GM19328 (cell line): Measurements from ENCODE around the gene SEMA3C.

ENCODE experiments used
- ATAC-seq: cut with Tn5 transposase; IDR thresholded peaks from one replicate; pipeline ENCODE4 v1.9.1; 2021; ENCODE audit warnings: mild to moderate bottlenecking, moderate library complexity; ENCODE audit not compliant: unreplicated experiment

Gene SEMA3C

DNA sequence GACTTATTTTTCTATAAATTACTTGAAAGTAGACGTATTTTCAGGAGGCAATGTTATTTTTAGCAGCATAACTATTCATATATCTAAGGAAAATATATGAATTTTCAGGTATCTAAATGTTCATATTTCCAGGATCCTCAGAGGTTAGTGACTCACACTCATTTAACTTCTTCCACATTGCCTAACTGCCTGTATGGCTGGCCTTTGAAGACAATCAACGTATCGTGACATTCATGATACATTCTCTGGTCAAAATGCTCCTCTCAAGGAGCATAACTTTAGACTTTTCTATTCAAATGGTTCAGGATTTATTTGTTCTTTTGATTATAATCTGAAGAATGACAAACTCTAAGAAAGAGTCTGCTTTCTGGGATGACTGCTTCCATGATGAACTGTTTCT, 89.3 kb downstream of the SEMA3C start:
- no peak for ATAC-seq

DNA sequence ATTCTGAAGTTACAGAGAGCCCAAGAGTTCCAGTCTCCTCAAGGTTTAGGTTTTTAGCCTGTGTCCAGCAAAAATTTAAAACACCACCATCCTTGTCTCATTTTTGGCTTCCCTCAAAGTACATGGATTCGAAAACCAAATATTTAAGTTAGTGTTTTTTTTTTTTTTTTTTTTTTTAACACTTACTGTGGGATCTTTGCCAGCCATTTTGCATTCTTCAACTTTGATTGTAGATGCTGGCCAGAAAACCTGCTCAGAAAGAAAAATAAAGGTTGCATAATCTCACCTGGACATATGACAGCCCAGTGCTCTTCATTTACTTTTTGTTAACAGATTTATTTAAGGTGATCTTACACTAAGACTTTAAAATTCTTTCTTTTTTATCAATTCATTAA, 91.6 kb downstream of the SEMA3C start:
- no peak for ATAC-seq

DNA sequence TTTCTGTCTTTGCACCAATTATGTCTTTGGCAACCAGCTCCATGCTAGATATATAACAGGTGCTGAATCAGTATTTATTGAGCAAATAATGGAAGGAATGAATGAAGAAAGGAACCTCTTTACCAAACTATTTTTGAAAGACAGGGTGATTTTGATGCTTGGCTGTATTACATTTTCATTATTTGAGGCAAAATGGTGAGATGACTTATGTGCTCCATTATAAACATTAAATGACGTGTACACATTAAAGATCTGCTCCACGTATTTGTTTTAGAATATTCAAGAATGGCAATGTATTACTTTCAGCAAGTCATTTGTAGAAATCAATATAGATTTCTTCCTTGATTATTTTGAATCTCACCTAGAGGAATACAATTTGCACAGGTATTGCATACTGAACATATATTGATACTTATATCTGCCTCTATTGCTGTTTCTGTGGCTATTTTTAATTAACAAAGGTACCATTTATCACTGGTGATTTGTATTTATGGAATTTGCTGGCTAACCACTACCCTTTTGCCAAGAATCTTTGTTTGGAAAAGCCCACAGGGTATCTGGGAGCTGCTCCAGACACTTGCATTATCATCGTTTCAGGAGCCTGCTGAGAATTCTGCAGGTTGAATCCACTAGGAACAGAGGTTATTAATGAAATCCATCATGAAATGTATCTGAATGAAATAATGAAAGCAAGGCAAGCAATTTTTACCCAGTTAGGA, 92.2 kb downstream of the SEMA3C start:
- no peak for ATAC-seq

DNA sequence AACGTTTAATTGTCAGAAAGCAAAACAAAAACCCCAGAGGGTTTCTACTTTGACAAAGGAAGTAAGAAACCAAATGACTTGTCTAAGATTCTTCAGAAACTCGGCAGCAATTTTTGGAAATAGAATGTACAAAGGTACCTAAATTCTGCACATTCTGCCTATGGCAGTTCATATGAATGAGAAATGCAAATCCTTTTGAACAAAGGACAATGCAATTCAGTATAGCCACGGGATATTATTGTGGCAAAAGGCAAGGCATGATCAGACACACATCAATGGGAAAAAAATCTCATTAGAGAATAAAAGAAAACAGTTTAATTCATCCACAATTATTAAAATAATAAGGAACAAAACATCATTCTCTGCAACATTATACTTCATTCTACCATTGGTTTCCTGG, 93.4 kb downstream of the SEMA3C start:
- ATAC-seq, result no peak

DNA sequence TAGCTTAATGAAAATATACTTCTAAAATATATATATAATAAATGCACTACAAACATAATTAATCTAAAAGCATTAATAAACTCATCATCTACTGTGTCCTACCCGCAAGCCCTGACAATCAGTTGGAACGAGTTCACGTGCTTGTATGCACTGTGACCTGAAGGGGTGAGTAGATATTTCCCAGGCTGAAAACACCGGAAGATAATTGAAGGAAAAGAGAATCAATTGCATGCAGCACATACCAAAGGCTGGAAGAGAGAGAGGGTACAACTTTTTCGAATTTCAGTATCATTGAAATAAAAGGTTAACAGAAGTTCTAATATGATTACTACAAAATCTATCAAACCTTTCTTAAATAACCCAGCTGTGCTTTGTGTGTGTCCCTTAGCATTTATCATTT, 94.6 kb downstream of the SEMA3C start:
- ATAC-seq, result no peak

DNA sequence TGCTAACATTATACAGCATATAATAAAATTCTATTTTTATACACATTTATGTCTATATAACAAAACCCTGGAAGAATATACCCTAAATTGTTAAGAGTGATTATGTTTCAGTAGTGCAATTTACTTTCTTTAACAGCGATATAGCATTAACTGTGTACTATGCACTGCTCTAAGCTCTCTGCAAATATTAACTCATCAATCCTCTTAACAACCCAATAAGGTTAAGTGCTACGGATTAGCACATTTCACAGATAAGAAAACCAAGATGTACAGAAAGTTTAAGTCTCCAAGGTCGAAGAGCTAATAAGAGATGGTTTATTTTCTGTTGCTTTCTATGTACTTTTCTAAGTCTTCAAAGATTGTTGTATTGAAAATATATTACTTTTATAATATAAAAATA, 95.8 kb downstream of the SEMA3C start:
- no peak for ATAC-seq

DNA sequence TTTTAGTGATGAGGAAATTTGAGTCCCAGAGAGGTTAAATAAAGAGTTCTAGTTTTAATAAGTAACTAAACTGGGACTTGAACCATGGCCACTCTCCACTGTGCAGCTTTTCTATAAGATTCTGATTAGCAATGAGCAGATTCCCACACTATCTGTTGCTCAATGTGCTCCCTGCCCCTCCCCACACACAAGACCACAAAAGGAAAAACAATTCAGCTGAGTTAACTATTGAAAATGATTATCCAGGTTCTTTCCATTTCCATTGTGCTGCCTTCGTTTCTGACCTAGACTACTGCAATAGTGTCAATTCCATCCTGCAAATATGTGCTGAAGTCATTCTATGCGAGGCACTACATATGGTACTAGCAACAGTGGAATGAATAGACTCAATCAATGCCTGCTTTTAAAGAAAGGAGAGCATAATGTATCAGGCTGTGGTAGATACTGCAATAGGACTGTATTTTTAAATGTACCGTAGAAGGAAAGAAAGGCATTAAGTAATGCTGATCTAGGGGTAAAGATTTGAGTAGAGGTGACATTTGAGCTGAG, 97.0 kb downstream of the SEMA3C start:
- no peak for ATAC-seq

DNA sequence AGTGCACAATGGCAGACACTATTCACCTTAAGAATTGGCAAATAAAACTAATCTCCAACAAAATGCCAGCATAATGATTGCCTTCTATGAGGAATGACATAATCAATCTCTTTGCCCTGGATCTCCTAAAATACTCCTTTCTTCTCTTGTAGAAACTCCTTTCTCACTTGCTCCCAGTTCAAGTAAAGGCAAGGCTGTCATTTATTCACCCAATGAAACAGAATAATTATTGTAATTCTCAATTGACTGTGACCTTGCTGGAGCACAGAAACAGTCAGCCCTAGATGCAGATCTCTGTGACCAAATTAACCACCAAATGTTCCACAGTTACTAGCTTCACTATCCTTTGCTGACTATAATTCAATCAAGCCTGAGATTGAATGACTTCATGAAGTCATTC, 99.3 kb downstream of the SEMA3C start:
- ATAC-seq, result no peak

DNA sequence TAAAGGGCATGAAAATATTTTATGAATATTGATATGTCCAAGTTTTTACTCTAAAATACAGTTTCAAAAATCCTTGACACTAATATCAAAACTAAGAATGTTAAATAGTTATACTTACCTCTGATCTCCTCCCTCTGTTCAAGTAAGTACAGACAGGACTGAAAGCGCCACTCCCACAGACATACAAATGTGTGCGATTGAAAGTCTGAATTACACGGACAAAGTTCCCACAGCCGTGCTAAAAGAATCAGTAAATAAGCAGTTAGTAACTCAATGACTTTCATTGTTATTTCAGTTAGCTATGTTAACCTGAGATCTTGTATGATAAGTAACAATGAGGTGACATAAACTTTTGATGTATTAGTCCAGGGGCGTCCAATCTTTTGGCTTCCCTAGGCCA, 100.7 kb downstream of the SEMA3C start:
- ATAC-seq, result no peak

DNA sequence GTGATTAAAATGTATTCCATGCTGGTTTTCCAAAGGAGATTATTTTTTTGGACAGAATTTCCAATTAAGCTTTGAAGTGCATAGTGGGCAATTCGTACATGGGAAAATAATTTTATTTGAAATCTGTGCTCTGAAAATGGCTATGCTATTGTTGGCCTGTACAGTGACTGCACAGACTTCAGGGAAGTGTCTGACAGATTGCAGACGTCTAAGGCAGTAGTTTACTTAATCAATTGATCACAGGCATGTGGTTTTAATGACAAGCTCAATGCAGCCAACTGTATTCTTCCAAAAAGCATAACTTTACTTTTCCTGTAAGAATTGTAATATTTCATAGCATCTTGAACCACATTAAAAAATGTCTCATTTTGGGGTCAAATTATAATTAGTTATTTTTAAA, 102.0 kb downstream of the SEMA3C start:
- ATAC-seq, result no peak

DNA sequence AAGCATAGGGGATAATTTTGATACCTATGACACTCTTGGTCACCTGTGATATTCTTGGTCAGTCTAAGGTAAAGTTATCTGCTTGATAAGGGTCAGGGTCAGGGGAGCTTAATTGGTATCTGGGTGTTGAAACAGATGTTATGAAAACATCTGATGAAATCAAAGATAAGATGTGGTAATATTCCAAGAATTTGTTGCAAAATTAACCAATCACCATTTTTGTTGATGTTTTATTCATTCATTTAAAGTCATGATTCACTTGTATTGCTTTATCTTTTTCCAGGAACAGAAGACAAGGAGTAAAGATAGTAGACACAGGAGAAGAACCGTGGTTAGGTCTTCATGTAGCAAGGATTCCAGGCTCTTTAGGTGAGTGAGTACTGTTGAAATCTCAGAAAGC, 103.1 kb downstream of the SEMA3C start:
- no peak for ATAC-seq

DNA sequence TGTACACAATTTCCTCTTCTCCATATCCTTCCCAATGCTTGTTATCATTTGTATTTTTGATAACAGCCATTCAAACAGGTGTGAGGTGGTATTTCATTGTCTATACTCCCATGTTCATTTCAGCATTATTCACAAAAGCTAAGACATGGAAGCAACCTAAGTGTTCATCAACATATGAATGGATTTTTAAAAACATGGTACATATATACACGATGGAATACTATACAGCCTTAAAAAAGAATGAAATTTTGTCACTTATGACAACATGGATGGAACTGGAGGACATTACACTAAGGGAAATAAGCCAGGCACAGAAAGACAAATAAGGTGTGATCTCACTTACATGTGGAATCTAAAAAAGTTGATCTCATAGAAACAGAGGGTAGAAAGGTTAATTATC, 109.3 kb downstream of the SEMA3C start:
- ATAC-seq, result no peak

DNA sequence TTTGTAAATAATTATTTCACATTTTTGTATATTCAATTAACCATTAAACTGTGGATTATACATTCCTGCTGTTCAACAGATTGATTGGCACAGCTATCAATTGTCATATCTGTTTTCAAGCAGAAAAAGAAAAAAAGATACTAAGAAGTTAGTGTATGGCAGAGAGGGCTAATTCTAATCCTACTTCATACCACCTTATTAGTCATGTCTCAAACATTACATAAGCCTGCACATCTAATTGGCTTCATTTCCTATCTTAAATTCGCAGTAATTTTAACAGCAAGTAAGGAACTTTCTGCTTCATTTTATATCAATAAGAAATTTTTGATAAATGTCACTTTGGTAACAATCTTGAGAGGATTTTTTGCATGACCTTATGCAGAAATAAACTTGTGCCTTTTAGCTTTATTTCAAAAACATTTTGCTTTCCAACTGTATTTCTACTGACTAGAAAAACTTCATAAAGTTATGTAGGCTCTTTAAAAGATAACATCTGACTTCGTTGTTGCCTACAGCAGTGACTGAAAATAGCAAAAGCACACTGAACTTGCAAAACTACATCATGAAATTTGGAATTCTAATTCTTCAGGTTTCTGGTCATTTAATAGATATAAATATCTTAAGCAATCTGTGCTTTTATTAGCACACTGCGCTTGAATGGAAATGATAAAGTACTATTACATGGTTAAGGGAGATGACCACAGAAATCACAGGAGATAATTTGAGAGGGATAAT, 111.5 kb downstream of the SEMA3C start:
- no peak for ATAC-seq

DNA sequence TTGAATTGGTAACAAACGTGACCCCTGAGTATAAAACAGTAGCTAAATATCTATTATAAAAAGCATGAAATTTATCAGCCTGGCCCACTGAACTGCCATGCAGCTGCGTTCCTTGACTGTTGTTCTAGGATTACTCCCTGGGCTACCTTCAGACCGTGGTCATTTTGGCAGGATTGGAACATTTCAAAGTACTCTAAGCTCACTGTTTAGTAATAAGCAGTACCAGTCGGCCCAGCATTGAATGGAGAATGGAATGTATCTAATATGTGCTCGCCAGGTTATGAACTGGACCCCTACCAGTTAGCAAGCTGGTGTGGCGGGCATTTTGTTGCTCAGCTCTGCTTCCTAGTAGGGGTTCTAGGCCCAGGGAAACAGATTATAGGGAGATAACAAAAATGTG, 112.2 kb downstream of the SEMA3C start:
- no peak for ATAC-seq

DNA sequence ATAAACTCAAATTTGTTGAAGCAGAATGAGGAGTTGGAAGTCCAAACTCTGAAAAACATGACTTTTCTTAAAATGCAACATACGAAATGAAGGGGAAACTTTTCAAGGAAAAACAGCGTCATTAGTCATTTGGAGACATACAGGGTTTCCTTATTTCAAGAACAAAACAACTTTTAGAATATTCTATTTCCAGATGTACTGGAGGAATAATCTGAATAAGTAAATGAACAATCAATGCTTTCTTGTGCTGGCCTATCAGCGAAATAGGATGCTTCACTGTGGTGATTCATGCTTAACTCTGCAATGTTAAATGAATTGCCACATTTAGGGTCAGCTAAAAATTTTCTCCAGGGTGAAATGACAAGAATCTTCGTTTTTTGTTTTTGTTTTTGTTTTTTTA, 114.3 kb downstream of the SEMA3C start:
- ATAC-seq, result no peak

DNA sequence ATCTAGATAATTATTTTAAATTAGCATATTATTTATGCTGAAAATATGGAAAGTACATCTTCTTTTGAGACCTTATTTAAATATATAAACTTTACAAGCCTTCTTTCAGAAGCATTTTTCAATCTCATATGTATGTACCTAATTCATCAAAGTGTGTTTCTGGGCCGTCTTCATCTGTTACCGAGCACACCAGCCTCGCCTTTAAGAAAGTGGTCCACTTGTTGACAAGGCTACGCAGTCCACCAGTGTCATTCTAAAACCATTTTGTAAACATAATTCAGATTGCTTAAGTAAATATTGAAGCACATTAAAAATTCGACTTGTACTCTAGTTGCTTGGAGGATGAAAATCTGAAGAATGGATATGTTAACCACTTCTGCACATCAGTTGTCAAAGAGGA, 116.3 kb downstream of the SEMA3C start:
- no peak for ATAC-seq

DNA sequence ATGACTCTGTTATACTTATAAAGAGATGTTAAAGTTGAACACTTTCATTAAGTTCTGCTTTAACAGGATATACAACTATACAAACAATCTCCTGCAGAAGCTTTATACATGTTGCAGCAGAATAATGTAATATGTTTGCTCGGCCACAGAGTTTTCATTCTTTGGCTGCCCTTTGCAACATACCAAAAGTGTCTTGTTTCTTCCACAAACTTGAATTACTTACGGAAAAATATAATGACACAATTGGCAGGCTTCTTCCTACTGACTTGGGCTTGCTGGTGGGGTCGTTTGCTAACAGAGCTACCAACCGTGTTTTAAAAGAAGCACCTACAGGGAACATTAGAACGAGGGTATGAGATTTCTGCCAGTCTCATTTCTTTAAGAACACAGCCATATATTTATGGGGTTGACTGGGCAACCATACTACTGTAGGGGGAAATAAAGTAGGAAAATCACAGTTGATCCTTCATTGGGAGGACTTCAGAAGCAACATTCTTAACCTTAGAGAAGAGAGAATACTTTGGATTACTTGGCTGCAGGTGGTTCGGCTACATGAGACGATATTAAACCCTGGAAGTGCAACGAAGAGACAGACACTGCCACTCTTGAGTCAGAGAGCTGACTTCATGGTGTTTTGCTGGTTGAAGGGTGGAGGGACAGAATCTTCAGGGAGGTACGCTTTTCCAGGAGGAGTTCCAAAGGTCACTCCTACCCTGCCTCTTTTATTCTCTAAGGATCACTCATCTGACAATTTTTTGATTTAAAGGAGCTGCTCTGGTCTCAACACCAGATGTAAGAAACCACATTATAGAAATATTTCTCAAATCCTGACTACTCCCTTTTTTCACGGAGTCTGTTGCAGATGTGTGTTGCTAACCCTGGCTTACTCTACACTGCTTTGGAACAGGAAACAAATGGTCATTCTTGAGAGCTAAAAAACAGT, 123.9 kb downstream of the SEMA3C start:
- no peak for ATAC-seq

DNA sequence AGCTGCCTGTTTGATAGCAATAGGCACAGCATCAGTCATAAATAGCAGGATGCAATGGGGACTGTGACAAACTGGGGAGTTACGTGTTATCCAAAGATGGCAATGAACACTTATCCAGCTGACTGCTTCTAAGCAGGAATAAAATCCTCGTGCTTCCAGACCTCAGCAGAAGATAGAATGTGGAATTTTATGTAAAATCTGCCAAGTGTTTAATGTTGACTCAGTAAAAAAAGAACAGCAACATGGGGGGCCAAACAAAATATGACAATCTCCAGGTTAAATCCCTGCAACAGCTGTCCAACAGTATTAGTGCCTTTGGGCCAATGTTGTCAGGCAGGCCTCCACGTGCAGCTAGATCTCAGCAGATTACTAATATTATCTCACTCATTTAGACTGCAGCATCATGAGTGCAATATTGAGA, 127.3 kb downstream of the SEMA3C start:
- ATAC-seq, result no peak

DNA sequence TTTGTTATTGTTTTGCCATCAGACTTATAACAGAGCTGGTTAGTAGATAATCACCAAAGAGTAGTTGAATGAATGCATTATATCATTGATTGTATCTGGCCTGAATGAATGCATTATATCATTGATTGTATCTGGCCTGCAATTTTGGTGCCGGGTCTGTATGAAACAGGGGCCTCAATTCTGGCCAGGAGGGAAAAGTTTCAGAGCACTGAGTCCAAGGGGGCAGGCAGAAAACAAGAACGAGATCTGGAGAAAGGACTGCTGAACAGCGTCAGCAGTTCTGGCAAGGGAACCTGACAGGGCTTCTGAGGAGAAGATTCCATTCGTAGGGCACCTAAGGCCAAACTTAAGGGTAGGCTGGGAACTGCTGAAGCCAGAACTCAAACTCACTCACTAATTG, 128.0 kb downstream of the SEMA3C start:
- ATAC-seq, result no peak

DNA sequence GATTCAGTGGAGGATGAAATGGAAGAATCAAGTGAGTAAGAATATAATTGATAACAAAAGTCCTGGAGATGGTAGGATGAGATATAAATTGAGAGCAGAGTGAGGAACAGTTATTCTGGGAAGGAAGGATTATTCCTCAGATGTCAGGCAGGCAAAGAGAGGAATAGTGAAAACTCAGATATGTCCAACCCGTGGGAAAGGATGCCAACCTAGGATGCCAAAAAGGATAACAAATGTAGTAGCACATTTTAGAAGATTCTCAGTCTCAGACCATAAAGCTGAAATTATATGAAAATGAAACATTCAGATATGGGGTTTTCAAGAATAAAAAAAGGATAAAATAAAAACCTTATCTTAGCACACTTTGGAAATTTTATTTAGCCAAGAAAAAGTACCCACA, 131.1 kb downstream of the SEMA3C start:
- no peak for ATAC-seq

DNA sequence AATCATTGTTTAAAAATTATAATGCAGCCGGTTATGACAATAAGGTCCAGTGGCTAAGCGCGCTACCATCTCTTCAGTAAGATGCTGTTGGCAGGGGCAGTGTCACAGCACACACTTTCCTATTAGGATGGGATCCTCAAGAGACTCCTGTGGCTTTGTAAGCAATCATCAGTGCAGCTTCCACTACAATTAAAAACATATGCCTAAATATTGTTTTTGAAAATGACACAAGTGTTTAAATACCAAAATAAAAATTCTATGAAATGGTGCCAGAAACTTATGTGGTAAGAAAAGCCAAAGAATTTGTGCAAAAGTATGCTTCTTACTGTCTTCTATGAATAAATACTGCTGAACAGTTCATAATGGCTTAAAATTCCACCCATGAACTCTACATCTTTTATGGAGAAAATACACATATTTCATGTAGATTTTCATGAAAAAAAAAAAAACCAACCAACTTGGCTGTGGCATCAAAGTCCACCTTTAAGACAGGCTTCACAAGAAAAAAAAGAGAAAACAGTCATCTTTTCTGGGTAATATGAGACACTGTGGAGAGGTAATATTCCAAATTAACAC, 132.8 kb downstream of the SEMA3C start:
- no peak for ATAC-seq
